ENCODE measurements around the gene DKK1. TPM values are rescaled to one million over a fixed set of nuclear protein-coding genes. Genes with fewer than 3 reads are reported as not detected.

The DKK1 gene
- total RNA-seq, 6 experiments from 2014 or later: 1,601 to 2,175 (median 1,792) TPM

GRCh38 chr10:52337225-52337624 is 23.1 kb downstream of the DKK1 start:
- no peak for TF ChIP-seq CTCF (IDR thresholded peaks at IDR 0.05)
- no peak for DNase-seq
- no peaks in the 10 kb centered on the region for H3K27me3 Mint-ChIP-seq (ENCODE audit: insufficient read depth)
- H3K4me3 Mint-ChIP-seq: no peak overlapping the region
- H3K4me1 Mint-ChIP-seq (ENCODE audit: low read depth): peaks cover 77% of the 10 kb centered on the region
- no peak overlapping the region for H3K27ac Mint-ChIP-seq
- H3K9me3 Mint-ChIP-seq: no peaks in the 10 kb centered on the region
- H3K36me3 Mint-ChIP-seq (ENCODE audit: low read depth): peaks cover 5% of the 10 kb centered on the region; the same call in 1 of the 2 replicates

DNA sequence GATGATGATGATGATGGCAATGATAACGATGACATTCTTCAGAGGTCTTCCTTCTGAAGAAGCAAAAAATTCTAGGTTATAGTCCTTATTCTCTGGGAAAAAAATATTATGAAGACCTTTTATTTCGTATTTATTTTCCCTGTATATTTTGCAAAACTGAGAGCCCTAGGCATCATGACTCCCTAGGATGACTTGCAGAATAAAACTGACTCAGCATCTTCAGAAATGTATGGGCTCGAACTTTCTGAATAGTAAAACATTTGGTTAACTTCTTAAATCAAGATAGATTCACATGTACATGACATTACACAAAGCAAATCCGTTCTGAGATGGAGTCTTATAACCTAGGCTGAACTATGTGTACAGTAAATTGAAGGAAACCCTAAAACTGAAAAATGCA is 29.4 kb downstream of the DKK1 start:
- no peak for TF ChIP-seq CTCF (IDR thresholded peaks at IDR 0.05)
- Mint-ChIP-seq H3K27ac (peak overlapping the region; percentile 81), H3K4me3 (peak overlapping the region; percentile 12; the same call in 1 of the 2 replicates), H3K36me3 (ENCODE audit: low read depth) (no peaks in the 10 kb centered on the region), H3K27me3 (ENCODE audit: insufficient read depth) (no peaks in the 10 kb centered on the region), H3K9me3 (peaks cover 7% of the 10 kb centered on the region; the same call in 1 of the 2 replicates), H3K4me1 (ENCODE audit: low read depth) (peaks cover 60% of the 10 kb centered on the region)
- no peak for DNase-seq

GRCh38 chr10:52346394-52347326 is 32.6 kb downstream of the DKK1 start:
- DNase-seq: no peak
- Mint-ChIP-seq H3K36me3 (ENCODE audit: low read depth) (peaks cover 6% of the 10 kb centered on the region; the same call in 1 of the 2 replicates), H3K27me3 (ENCODE audit: insufficient read depth) (no peaks in the 10 kb centered on the region)

DNA sequence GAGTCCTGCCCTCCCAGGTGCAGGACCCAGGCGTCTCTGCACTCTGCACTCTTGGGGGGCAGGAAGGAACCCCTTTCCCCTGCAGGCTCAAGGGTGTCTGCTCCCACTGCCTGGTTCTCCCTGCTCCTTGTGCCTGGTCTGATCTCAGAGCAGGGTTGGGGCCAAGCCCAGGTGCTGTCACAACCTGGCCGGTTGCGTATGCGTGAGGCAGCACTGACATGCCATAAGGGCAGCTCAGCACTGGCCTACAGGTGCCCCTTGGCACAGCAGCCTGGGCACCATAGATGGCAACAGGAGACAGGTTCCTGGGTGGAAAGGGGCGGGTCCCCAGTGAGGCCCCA is 33.2 kb downstream of the DKK1 start:
- peaks cover 70% of the 10 kb centered on the region for H3K4me1 Mint-ChIP-seq (ENCODE audit: low read depth)
- no peak overlapping the region for H3K4me3 Mint-ChIP-seq
- peaks cover 7% of the 10 kb centered on the region; the same call in 1 of the 2 replicates for H3K9me3 Mint-ChIP-seq
- DNase-seq: no peak
- no peak overlapping the region for H3K27ac Mint-ChIP-seq
- peaks cover 6% of the 10 kb centered on the region; the same call in 1 of the 2 replicates for H3K36me3 Mint-ChIP-seq (ENCODE audit: low read depth)
- no peaks in the 10 kb centered on the region for H3K27me3 Mint-ChIP-seq (ENCODE audit: insufficient read depth)
- no peak for TF ChIP-seq CTCF (IDR thresholded peaks at IDR 0.05)

More at GRCh38 chr10:52346394-52347326, 32.6 kb downstream of the DKK1 start:
- Mint-ChIP-seq H3K27ac (no peak overlapping the region), H3K4me1 (ENCODE audit: low read depth) (peaks cover 70% of the 10 kb centered on the region), H3K9me3 (peaks cover 7% of the 10 kb centered on the region; the same call in 1 of the 2 replicates), H3K4me3 (no peak overlapping the region)
- TF ChIP-seq CTCF (IDR thresholded peaks at IDR 0.05): peak; percentile 21; the same call in 1 of the 2 replicates

- TF ChIP-seq CTCF (IDR thresholded peaks at IDR 0.05): no peak
- DNase-seq: no peak
- Mint-ChIP-seq H3K36me3 (ENCODE audit: low read depth) (peaks cover 6% of the 10 kb centered on the region; the same call in 1 of the 2 replicates), H3K27me3 (ENCODE audit: insufficient read depth) (no peaks in the 10 kb centered on the region), H3K27ac (no peak overlapping the region), H3K9me3 (peaks cover 7% of the 10 kb centered on the region; the same call in 1 of the 2 replicates), H3K4me1 (ENCODE audit: low read depth) (peaks cover 70% of the 10 kb centered on the region), H3K4me3 (no peak overlapping the region)
These were observed 34.0 kb downstream of the DKK1 start for GRCh38 chr10:52348037-52348564.
